ENCODE results near the gene EVPL.
A peak's percentile ranks its signal among the peaks of the same experiment; 100 is the strongest.

The EVPL gene

GRCh38 chr17:76004750-76005262, 22.3 kb downstream of the EVPL start:
- Histone ChIP-seq H3K27ac (no peak overlapping the region), H3K4me3 (no peak overlapping the region)
- DNase-seq (ENCODE audit: low spot score), result no peak
- no peak for TF ChIP-seq CTCF (IDR thresholded peaks at IDR 0.05)

DNA sequence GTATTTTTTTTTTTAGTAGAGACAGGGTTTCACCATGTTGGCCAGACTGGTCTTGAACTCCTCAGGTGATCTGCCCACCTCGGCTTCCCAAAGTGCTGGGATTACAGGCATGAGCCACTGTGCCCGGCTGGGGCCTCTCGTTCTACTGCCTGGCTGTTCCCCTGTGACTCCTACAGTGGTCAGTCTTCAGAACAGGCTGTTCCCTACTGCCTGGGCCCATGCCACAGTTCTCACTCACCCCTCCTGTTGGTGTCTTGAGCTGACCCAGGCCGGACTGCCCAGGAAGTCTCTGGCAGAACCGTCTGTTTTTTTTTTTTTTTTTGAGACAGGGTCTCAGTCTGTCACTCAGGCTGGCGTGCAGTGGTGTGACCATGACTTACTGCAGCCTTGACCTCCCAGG, 23.2 kb downstream of the EVPL start:
- no peak for TF ChIP-seq CTCF (IDR thresholded peaks at IDR 0.05)
- DNase-seq (ENCODE audit: low spot score), result no peak
- Histone ChIP-seq H3K27ac (no peak overlapping the region), H3K4me3 (no peak overlapping the region)

DNA sequence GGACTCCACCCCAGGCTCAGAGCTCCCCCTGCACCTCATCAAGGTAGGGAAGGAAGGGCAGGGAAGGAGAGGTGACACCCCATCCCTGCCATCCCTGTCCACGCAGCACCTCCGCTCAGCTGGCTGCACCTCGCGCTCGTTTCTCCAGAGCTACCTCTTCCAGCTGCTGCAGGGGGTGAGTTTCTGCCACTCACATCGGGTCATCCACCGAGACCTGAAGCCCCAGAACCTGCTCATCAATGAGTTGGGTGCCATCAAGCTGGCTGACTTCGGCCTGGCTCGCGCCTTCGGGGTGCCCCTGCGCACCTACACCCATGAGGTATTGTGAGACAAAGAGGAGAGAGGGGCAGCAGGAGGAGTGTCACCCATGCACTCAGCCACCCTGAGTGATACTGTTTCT, 25.0 kb downstream of the EVPL start:
- DNase-seq (ENCODE audit: low spot score), result no peak
- Histone ChIP-seq H3K4me3 (no peak overlapping the region), H3K27ac (no peak overlapping the region)
- no peak for TF ChIP-seq CTCF (IDR thresholded peaks at IDR 0.05)

GRCh38 chr17:76000755-76001521, 26.2 kb downstream of the EVPL start, which contains the start of gene CDK3:
Gene CDK3 (plus strand): TSS chr17:76000855. CDS start chr17:76001426, 571 bp downstream.
- TF ChIP-seq CTCF (IDR thresholded peaks at IDR 0.05), result no peak
- Histone ChIP-seq H3K4me3 (no peak within 1 kb of the TSS), H3K27ac (no peak within 1 kb of the TSS)
- DNase-seq (ENCODE audit: low spot score), result peak; percentile 68

GRCh38 chr17:76000016-76000754, 26.9 kb downstream of the EVPL start:
- peak; percentile 34 for TF ChIP-seq CTCF (IDR thresholded peaks at IDR 0.05)
- peak; percentile 67 for DNase-seq (ENCODE audit: low spot score)
- Histone ChIP-seq H3K27ac (no peak overlapping the region), H3K4me3 (no peak overlapping the region)

DNA sequence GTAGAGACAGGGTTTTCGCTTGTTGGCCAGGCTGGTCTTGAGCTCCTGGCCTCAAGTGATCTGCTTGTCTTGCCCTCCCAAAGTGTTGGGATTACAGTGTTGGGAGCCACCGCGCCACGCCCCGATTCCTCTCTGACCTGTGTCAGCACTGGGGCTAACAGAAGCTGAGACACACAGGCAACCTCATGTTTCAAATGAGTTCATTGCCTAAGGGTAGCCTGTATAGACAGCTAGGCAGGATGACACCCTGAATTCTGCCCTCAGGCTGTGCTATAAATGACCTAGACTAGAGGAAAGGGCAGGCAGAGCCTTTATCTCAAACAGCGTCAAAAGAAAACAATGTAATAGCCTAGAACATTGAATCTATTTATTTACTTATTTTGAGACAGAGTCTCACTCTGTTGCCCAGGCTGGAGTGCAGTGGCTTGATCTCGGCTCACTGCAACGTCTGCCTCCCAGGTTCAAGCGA, 28.7 kb downstream of the EVPL start:
- no peak for DNase-seq (ENCODE audit: low spot score)
- no peak for TF ChIP-seq CTCF (IDR thresholded peaks at IDR 0.05)
- Histone ChIP-seq H3K27ac (no peak overlapping the region), H3K4me3 (no peak overlapping the region)
